GM21529 (cell line): ENCODE measurements around the gene SLC4A1AP.

Source experiments
- ATAC-seq: cut with Tn5 transposase; IDR thresholded peaks from one replicate; pipeline ENCODE4 v1.9.1; 2021; ENCODE audit not compliant: unreplicated experiment

The SLC4A1AP gene

DNA sequence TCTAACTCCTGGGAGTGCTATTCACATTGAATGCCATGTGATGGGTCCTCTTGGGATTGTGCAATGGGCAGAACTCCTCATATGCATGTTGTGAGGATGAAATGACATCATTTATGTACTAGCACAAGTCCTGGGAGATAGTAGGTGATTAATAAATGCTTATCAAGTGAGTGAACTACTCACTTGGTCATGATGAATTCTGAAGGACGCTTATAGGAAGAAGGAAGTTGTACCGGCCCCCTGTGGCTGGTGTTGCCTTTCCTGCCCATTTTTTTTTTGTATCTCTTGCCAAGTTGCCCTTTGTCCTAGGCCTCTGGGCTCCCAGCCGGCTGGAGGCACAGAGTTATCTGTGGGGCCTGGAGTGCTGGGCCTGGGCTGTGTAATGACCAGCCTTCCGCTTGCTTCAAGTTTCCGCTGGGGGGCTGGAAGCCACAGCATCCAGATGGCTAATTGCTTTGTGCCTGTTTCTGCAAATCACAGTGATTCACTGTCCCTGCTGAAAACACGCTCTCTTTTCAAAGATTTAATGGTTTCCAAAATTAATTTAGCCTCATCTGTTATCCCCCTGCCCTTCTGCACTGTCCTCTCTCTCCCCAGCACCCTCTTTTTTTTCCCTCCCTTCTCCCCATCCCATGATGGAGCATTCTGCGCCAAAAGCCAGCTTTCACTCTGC lies 74.1 kb downstream of the SLC4A1AP start:
- no peak for ATAC-seq

DNA sequence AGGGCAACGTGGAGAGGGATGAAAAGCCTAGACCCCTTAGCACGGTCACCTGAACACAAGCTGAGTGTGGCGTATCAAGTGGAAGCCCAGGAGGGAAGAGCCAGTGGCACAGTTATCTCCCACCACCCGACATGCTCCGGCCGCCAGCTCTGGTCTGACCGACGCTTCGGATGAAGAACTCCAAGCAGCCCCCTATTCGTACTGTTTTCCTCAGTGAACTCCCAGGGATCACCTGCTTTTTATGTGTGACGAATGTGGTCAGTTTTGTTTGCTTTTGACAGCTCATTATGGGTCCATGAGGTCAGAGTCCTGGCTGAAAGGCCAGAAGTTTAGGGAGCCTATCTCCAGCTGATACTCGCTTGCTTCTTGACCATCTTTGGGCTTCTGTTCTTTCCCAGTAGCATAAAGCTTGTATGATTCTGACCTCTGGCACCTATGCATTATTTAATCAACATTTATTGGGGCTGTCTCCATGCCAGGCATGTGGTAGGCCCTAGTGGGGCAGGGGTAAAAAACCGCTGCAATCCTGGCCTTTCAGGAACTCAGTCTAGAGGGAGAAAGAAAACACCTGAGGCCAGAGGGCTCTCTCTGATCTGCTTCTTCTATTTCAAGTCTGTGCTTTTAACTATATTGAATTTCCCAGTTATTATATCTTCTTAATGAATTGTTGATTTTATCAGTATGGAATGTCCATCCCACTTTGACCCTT lies 74.8 kb downstream of the SLC4A1AP start:
- ATAC-seq: no peak

DNA sequence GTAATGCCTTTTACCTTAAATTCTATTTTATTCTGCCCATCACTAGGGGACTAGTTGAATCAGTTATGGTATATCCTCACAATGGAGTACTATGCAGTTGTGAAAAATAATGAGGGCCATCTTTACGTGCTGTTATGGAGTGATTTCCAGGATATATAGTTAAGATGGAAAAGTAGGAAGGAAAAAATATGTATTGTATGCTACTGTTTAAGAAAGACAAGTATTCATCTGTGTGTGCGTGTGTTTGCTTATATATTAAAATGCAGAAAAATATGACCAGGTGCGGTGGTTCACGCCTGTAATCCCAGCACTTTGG lies 75.3 kb downstream of the SLC4A1AP start:
- no peak for ATAC-seq

DNA sequence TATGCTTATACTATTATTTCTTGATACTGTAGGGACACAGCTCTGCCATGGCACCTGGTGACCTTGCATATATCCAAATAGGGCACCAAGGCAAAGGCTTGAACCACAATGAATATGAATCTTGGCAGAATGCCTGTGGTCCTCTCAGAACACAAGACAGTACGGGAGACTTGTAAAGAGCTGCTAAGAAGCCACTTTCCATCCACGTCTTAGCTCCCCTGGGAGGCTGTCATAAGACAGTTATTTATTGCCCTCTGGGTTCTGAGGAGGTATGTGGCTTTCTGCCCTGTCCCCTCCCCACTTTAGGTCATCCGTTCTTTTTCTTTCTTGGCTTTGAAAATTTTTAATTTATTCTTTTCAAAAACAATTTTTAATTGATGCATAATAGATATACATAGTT lies 78.0 kb downstream of the SLC4A1AP start:
- ATAC-seq: no peak

DNA sequence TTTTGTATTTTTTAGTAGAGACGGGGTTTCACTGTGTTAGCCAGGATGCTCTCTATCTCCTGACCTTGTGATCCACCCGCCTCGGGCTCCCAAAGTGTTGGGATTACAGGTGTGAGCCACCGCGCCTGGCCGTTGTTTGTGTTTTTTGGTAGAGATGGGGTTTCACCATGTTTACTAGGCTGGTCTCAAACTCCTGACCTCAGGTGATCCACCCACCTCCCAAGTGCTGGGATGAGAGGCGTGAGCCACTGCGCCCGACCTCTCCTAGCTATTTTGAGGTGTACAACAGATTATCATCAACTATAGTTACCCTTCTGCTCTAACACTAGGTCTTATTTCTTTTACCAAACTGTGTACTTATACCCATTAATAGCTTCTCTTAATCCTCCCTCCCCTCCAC lies 78.9 kb downstream of the SLC4A1AP start:
- no peak for ATAC-seq
